ENCODE measurements around the gene HS3ST3B1. TPM values are rescaled to one million over a fixed set of nuclear protein-coding genes. Genes with fewer than 3 reads are reported as not detected.

Gene HS3ST3B1
- polyA plus RNA-seq, 1 of the 3 experiments (the other 2 are of a cell fraction), result 0.67 TPM

GRCh38 chr17:14304222-14304772, 3.4 kb downstream of the HS3ST3B1 start:
- Histone ChIP-seq H2AFZ (ENCODE audit: low read depth) (no peak overlapping the region), H3K27ac (ENCODE audit: low read depth in 2 of 2, low read length in 1 of 2) (no peak overlapping the region), H3K9me2 (no peaks in the 10 kb centered on the region), H3F3A (replicated peaks; ENCODE audit: insufficient read depth) (peaks cover 22% of the 10 kb centered on the region), H3K36me3 (replicated peaks in 1 of 2; ENCODE audit: control insufficient read depth in 1 of 2, insufficient read depth in 2 of 2, low read length in 1 of 2) (no peaks in the 10 kb centered on the region), H3K9ac (no peak overlapping the region), H3K27me3 (ENCODE audit: insufficient read depth) (peaks cover 8% of the 10 kb centered on the region), H3K4me3 (ENCODE audit: low read depth in 2 of 2, low read length in 1 of 2) (peak overlapping the region; percentile 17 to 78; a peak in 2 of 4 replicates), H3K79me2 (ENCODE audit: insufficient read depth) (peaks cover 46% of the 10 kb centered on the region), H3K9me3 (no peaks in the 10 kb centered on the region), H4K20me1 (ENCODE audit: insufficient read depth) (no peaks in the 10 kb centered on the region; the same call in 1 of the 2 replicates), H3K4me1 (ENCODE audit: control insufficient read depth in 1 of 2, insufficient read depth in 2 of 2, low read depth in 1 of 2, low read length in 1 of 2) (peaks cover 0 to 28% of the 10 kb centered on the region in 2 experiments; a peak in 2 of 4 replicates), H3K4me2 (peak overlapping the region; percentile 96)
- DNase-seq, result no peak
- TF ChIP-seq MEF2A (IDR thresholded peaks at IDR 0.05; ENCODE audit: borderline replicate concordance, low read depth), result no peak
- TF ChIP-seq USF1 (IDR thresholded peaks at IDR 0.05; ENCODE audit: borderline replicate concordance, low read depth), result no peak
- no peak for TF ChIP-seq FOXM1 (IDR thresholded peaks at IDR 0.05; ENCODE audit: low read depth)
- no peak for TF ChIP-seq RFX5 (IDR thresholded peaks at IDR 0.05; ENCODE audit: low read length)
- TF ChIP-seq YY1 (IDR thresholded peaks at IDR 0.05; ENCODE audit: low read depth), result no peak
- TF ChIP-seq, protein P1, sequence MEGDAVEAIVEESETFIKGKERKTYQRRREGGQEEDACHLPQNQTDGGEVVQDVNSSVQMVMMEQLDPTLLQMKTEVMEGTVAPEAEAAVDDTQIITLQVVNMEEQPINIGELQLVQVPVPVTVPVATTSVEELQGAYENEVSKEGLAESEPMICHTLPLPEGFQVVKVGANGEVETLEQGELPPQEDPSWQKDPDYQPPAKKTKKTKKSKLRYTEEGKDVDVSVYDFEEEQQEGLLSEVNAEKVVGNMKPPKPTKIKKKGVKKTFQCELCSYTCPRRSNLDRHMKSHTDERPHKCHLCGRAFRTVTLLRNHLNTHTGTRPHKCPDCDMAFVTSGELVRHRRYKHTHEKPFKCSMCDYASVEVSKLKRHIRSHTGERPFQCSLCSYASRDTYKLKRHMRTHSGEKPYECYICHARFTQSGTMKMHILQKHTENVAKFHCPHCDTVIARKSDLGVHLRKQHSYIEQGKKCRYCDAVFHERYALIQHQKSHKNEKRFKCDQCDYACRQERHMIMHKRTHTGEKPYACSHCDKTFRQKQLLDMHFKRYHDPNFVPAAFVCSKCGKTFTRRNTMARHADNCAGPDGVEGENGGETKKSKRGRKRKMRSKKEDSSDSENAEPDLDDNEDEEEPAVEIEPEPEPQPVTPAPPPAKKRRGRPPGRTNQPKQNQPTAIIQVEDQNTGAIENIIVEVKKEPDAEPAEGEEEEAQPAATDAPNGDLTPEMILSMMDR (IDR thresholded peaks at IDR 0.05), result no peak
- no peak for TF ChIP-seq EZH2phosphoT487 (IDR thresholded peaks at IDR 0.05; ENCODE audit: borderline replicate concordance, low read depth)
- no peak for TF ChIP-seq SIN3A (IDR thresholded peaks at IDR 0.05; ENCODE audit: borderline replicate concordance, low read depth, low read length)
- no peak for TF ChIP-seq IRF3 (IDR thresholded peaks at IDR 0.05; ENCODE audit: low read depth, low read length)
- TF ChIP-seq MXI1 (IDR thresholded peaks at IDR 0.05; ENCODE audit: low read depth, low read length), result no peak
- TF ChIP-seq, protein P2, sequence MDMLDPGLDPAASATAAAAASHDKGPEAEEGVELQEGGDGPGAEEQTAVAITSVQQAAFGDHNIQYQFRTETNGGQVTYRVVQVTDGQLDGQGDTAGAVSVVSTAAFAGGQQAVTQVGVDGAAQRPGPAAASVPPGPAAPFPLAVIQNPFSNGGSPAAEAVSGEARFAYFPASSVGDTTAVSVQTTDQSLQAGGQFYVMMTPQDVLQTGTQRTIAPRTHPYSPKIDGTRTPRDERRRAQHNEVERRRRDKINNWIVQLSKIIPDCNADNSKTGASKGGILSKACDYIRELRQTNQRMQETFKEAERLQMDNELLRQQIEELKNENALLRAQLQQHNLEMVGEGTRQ (IDR thresholded peaks at IDR 0.05; ENCODE audit: borderline replicate concordance, low read depth, low read length), result no peak
- 30% methylated on average over 20 of the region's 21 CpGs for WGBS (ENCODE audit: low lambda C conversion rate)
- ChIA-PET CTCF (interaction anchor here (2.3 to 3.7 kb wide), 2 partner anchors 706 to 1189 kb away, joined by 6 to 22 read pairs; no protein-coding TSS in a partner anchor), POLR2A (no interaction called here)

All from SK-N-SH (cell line).